Measurements from ENCODE around the gene ORAI1.

DNA sequence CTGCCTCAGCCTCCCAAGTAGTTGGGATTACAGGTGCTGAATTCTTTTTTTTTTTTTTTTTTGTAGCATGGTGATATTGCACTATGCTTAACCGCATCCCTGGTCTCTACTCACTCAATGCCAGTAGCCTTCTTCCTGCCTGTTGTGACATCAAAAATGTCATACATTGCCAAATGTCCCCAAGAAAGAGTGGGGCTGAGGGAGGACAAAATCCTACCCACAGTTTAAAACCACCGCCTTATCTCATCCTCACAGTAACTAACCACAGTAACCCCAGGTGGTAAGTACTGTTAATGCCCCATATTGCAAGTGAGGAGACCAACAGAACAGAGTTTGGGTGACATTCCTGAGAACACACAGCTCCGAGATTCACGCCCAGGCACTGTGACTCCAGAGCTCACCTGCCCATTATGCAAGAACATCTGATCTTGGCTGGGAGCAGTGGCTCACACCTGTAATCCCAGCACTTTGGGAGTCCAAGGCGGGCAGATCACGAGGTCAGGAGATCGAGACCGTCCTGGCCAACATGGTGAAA, 23.6 kb downstream of the ORAI1 start:
- TF ChIP-seq POLR2A (IDR thresholded peaks at IDR 0.05): no peak
- TF ChIP-seq, protein P1, sequence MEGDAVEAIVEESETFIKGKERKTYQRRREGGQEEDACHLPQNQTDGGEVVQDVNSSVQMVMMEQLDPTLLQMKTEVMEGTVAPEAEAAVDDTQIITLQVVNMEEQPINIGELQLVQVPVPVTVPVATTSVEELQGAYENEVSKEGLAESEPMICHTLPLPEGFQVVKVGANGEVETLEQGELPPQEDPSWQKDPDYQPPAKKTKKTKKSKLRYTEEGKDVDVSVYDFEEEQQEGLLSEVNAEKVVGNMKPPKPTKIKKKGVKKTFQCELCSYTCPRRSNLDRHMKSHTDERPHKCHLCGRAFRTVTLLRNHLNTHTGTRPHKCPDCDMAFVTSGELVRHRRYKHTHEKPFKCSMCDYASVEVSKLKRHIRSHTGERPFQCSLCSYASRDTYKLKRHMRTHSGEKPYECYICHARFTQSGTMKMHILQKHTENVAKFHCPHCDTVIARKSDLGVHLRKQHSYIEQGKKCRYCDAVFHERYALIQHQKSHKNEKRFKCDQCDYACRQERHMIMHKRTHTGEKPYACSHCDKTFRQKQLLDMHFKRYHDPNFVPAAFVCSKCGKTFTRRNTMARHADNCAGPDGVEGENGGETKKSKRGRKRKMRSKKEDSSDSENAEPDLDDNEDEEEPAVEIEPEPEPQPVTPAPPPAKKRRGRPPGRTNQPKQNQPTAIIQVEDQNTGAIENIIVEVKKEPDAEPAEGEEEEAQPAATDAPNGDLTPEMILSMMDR (IDR thresholded peaks at IDR 0.05): no peak

All from heart left ventricle (tissue), 13 donors.